MCF 10A (cell line): Measurements from ENCODE around the gene BBS10. TPM values are rescaled to one million over a fixed set of nuclear protein-coding genes. Genes with fewer than 3 reads are reported as not detected.
"Not testable (repeated sequence)": the region's sequence is repeated elsewhere in the genome, so short reads cannot be mapped to it uniquely, and the experiment has no call there.

ENCODE experiments used
- BruUV-seq: library from RNA; stranded (reverse); fragments of 400-500 nt; replicated peaks from 2 replicates; lab custom pipeline; 2021; lab: Mats Ljungman, UMichigan
- CTCF ChIA-PET: fragments of 300-600 bp; sonication (Branson Sonifier 250); formaldehyde crosslinking; extraction: SDS; loops from one replicate; lab custom pipeline; 2021; ENCODE audit warnings: antibody characterized with exemption, inconsistent platforms; lab: Yijun Ruan, JAX
- POLR2A ChIA-PET: fragments of 300-600, 350-650 bp; sonication (Branson Sonifier 250); formaldehyde crosslinking; extraction: SDS; loops from one replicate; lab custom pipeline; 2020; ENCODE audit warnings: antibody characterized with exemption, inconsistent platforms; lab: Yijun Ruan, JAX
- DNase-seq: peaks from one replicate; pipeline ENCODE4 v3.0.0-alpha.2; 2018; ENCODE audit not compliant: unreplicated experiment
- H3K27ac Mint-ChIP-seq: one replicate; pipeline ENCODE4 v1.8.0; 2022; ENCODE audit warnings: mild to moderate bottlenecking, low read depth, mixed read lengths; ENCODE audit not compliant: unreplicated experiment
- H3K27me3 Mint-ChIP-seq: one replicate; pipeline ENCODE4 v1.8.0; 2022; ENCODE audit warnings: mixed read lengths; ENCODE audit not compliant: insufficient read depth, unreplicated experiment
- H3K36me3 Mint-ChIP-seq: one replicate; pipeline ENCODE4 v1.8.0; 2022; ENCODE audit warnings: mild to moderate bottlenecking, moderate library complexity, mixed read lengths; ENCODE audit not compliant: insufficient read depth, unreplicated experiment
- H3K4me1 Mint-ChIP-seq: one replicate; pipeline ENCODE4 v1.8.0; 2022; ENCODE audit warnings: mixed read lengths; ENCODE audit not compliant: insufficient read depth, unreplicated experiment
- H3K4me3 Mint-ChIP-seq: one replicate; pipeline ENCODE4 v1.8.0; 2022; ENCODE audit warnings: mild to moderate bottlenecking, moderate library complexity, mixed read lengths; ENCODE audit not compliant: unreplicated experiment
- H3K9me3 Mint-ChIP-seq: one replicate; pipeline ENCODE4 v1.8.0; 2022; ENCODE audit warnings: mixed read lengths; ENCODE audit not compliant: unreplicated experiment
- CTCF ChIP-seq: fragments of 200-600 bp; IDR thresholded peaks from one replicate; pipeline ENCODE4 v1.8.0; 2022; ENCODE audit warnings: antibody characterized with exemption, mild to moderate bottlenecking; ENCODE audit not compliant: unreplicated experiment
- intact Hi-C: fragments of 100-400 bp; cut with micrococcal nuclease; formaldehyde crosslinking; loops from 2 replicates; pipeline ENCODE4 v1.14.1; 2022
- total RNA-seq: library from RNA; stranded (reverse); gene quantifications from 2 replicates; pipeline ENCODE4 v1.2.3, GENCODE V29; 2022

BBS10 gene
- total RNA-seq, 1 experiment from 2014 or later = 5.9 TPM

- H3K27ac Mint-ChIP-seq = no peak overlapping the region
- no peak overlapping the region for H3K4me3 Mint-ChIP-seq
- intact Hi-C loops = no loop called here
- H3K36me3 Mint-ChIP-seq = peaks cover 60% of the 10 kb centered on the region
- no peak for DNase-seq
- TF ChIP-seq CTCF = no peak
- no peaks in the 10 kb centered on the region for H3K4me1 Mint-ChIP-seq
- H3K9me3 Mint-ChIP-seq = peaks cover 8% of the 10 kb centered on the region
- CTCF ChIA-PET = interaction anchor here (0.8 kb wide), 1 partner anchor 10 kb away, joined by 4 read pairs; no protein-coding TSS in a partner anchor
- BruUV-seq = no TSS peak
- POLR2A ChIA-PET = interaction anchor here (0.9 to 1.1 kb wide), 2 partner anchors 18 to 334 kb away, joined by 3 read pairs; no protein-coding TSS in a partner anchor
- H3K27me3 Mint-ChIP-seq = no peaks in the 10 kb centered on the region
These were observed 17.9 kb upstream of the BBS10 start for GRCh38 chr12:76366163-76366562.

GRCh38 chr12:76364131-76364530 lies 15.9 kb upstream of the BBS10 start:
- ChIA-PET POLR2A (interaction anchor here (1.1 kb wide), 1 partner anchor 199 kb away, joined by 5 read pairs; no protein-coding TSS in a partner anchor), CTCF (interaction anchor here (0.6 kb wide), 1 partner anchor 126 kb away, joined by 4 read pairs; no protein-coding TSS in a partner anchor)
- intact Hi-C loops, H3K9me3 Mint-ChIP-seq, H3K27me3 Mint-ChIP-seq, BruUV-seq, H3K27ac Mint-ChIP-seq, H3K4me3 Mint-ChIP-seq, H3K4me1 Mint-ChIP-seq, DNase-seq: not testable (repeated sequence)
- H3K36me3 Mint-ChIP-seq = peaks cover 46% of the 10 kb centered on the region

- DNase-seq = no peak
- Mint-ChIP-seq H3K36me3 (peaks cover 33% of the 10 kb centered on the region), H3K27ac (no peak overlapping the region), H3K4me1 (no peaks in the 10 kb centered on the region), H3K9me3 (no peaks in the 10 kb centered on the region), H3K27me3 (no peaks in the 10 kb centered on the region), H3K4me3 (no peak overlapping the region)
- CTCF ChIA-PET = no interaction called here
- no peak for TF ChIP-seq CTCF
- intact Hi-C loops = no loop called here
- POLR2A ChIA-PET = interaction anchor here (1.0 kb wide), 1 partner anchor 199 kb away, joined by 3 read pairs; the partner anchor contains the start of gene OSBPL8
- BruUV-seq = no TSS peak
These were observed 12.1 kb upstream of the BBS10 start for GRCh38 chr12:76360316-76360715.

- H3K27ac Mint-ChIP-seq = no peak overlapping the region
- no peaks in the 10 kb centered on the region for H3K4me1 Mint-ChIP-seq
- no peak overlapping the region for H3K4me3 Mint-ChIP-seq
- peaks cover 24% of the 10 kb centered on the region for H3K36me3 Mint-ChIP-seq
- intact Hi-C loops = no loop called here
- CTCF ChIA-PET = interaction anchor here (0.6 to 1.5 kb wide), 2 partner anchors 100 to 197 kb away, joined by 3 read pairs; no protein-coding TSS in a partner anchor
- DNase-seq = no peak
- no TSS peak for BruUV-seq
- POLR2A ChIA-PET = interaction anchor here (1.3 kb wide), 1 partner anchor 8 kb away, joined by 6 read pairs; the partner anchor contains the start of gene BBS10
- no peaks in the 10 kb centered on the region for H3K27me3 Mint-ChIP-seq
- H3K9me3 Mint-ChIP-seq = no peaks in the 10 kb centered on the region
- no peak for TF ChIP-seq CTCF
These were observed 7.9 kb upstream of the BBS10 start for GRCh38 chr12:76356071-76356470.
